ENCODE data around the gene POC1B.

The POC1B gene
- 18.5 to 35.7 (median 24.8) reads per million in 4 experiments for total RNA-seq

GRCh38 chr12:89525824-89526770 lies at the start of gene POC1B:
TSS of gene POC1B (minus strand) at chr12:89526047. CDS start at chr12:89525895, 152 bp downstream.
- DNase-seq: peak; percentile 42

DNA sequence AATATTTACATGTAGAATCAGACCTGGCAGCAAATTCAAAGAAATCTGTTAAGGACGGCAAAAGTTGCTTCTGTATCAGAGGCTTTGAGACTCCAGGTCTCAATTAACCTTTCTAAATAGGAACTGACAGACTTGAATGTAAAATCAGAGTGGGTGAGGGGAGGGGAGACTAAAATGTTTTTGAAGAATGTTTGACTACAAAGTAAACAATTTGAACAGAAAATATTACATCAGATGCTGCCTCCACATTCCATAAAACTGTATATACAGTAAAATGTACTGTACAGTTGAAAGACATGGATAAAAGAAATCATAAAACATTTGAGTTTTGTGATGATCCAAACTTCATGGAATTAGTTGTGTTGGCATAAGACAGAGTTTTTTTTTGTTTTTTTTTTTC lies 49.5 kb upstream of the POC1B start:
- no peak for DNase-seq

GRCh38 chr12:89574736-89575208 lies 48.9 kb upstream of the POC1B start:
- DNase-seq: no peak

- DNase-seq: no peak
Observed at GRCh38 chr12:89573051-89573810, 47.4 kb upstream of the POC1B start.

- no peak for DNase-seq
Observed at GRCh38 chr12:89571491-89572195, 45.8 kb upstream of the POC1B start.

DNA sequence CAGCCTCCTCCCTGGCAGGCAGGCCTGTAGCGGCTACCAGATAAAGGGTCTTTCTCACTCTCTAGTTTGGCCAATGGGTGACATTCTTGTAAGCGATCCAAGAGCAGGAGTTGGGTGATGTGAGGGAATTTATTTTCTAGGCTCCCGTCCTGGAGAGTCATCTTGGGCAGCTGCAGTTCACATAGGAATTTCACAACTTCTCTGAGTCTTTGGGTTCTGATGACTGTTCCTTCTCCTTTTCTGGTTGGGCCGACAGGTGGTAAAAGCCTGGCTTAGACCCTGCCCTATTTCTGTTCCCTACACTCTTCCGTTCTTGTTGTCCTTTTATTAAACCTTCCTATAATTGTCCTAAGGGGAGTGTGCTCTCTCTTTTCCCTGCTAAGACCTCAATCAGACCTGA lies 42.6 kb upstream of the POC1B start:
- no peak for DNase-seq

DNA sequence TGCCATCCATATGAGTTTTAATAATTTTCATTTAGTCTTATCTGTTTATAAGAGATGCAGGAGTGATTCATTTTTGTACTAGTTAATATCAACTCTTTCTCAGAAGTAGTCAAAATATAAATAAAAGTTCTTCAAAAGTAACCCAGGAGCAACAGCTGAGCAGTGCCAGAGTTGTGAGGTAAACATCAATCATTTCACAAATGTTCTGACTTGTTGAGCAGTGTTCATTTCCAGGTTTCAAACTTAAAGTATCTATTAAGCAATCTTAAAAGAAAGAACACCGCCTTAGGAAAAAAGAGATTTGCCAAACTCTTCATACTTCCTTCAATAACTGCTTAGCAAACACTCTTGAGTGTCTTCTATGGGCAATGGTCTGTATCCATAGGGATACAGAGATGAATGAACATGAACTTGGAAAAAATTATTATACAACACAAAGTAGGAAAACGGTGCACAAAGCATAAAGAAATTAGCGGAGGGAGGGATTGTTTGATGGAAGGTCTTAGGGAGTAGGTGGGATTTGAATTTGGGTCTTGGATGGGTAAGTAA lies 41.9 kb upstream of the POC1B start:
- DNase-seq: no peak

DNA sequence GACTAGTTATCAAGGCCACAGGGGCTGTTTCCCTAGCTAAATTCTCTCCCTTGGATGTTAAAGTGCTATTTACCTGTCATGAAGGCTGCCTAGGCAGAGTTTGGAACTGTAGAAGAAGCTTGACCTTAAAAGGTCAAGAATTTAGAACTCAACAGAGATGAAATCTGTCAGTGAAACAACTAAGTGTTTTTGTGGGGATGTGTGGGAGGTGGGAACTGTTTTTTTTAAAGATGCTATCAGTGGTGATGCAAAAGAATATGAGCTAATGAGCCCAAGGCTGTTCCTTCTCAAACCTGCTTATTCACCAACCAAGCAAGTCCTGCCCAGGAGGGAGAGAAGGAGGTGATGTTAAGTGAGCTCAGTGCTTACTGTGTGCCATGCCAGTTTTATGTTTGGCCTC lies 40.8 kb upstream of the POC1B start:
- DNase-seq: no peak

- DNase-seq: no peak
Observed at GRCh38 chr12:89565002-89565401, 39.2 kb upstream of the POC1B start.

- no peak for DNase-seq
Observed at GRCh38 chr12:89559753-89560152, 33.9 kb upstream of the POC1B start.

GRCh38 chr12:89556976-89557375 lies 31.1 kb upstream of the POC1B start:
- DNase-seq: no peak

DNA sequence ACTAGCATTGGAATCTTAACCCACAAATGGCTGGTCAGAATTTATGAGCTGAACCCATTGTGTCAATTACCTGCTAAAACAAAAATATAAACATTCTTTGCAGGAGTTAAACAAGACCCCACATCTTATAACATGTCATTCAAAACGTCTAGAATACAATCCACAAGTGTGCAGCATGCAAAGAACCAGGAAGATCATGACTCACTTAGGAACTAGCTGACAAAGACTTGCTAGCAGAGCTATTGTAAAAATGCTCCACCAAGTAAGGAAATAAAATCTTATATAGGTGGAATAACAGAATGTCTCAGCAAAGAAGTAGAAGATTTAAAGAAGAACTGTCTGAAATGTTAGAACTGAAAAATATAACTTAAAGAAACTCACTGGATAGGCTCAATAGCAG lies 26.5 kb upstream of the POC1B start:
- DNase-seq: no peak

- no peak for DNase-seq
Observed at GRCh38 chr12:89551747-89552146, 25.9 kb upstream of the POC1B start.

DNA sequence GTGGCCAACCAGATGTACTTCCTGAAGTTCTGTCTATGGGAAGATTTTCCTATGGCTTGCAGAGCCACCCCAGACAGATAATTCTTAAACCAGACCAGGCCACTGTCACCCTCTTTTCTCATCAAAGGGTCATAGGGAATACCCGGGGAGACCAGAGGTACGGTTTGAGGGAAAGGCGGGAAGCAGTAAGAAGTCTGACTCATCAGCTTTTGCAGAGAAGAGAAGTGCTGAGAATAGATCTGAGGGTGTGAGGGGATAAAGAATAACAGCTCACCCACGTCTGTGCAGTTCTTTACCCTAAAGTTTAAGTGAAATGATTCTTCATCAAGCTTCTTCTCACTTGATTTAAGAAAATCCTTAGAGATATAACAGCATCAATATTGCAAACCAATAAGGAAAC lies 21.3 kb upstream of the POC1B start:
- no peak for DNase-seq

- no peak for DNase-seq
Observed at GRCh38 chr12:89546151-89546550, 20.3 kb upstream of the POC1B start.

DNA sequence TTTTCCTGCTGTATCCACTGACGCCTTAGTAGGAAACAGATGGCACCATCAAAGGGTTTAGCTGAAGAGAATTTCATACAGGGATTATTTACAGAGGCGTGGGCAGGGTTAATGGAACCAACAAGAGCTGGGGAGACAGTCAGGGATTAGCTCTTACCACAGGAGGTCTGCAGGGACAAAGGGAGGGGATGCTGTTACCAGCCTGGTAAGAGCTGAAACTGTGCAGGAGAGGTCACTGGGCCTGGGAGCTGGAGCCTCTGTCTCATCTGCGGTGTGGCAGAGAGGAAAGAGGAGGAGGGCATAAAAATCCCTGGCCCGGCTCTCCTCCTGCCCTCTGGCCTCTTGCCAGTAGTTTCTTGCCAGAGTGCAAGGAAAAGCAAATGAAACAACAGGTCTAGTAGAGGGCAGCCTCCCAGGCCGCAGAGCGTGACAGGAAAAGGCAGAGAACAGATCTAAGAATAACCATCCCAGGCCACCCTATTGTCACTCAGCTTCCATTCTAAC lies 18.9 kb upstream of the POC1B start:
- DNase-seq: no peak

DNA sequence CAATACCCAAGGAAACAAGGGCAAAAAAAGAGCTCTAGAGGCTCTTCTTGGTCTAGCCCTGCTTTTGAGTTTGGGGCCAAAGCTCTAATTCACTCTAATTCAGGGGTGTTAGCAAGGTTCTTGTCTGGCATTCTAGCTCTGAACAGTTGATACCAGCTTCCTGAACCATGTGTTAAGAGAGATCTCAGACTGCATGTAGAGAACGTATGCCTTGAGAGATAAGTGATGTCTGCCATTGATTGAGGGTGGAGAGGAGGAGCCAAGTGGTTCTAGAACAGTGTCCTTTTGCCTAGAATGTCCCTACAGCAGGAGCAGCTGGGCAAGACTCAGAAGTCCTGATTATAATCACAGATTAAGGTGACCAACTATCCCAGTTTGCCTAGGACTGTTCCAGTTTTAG lies 18.2 kb upstream of the POC1B start:
- no peak for DNase-seq

DNA sequence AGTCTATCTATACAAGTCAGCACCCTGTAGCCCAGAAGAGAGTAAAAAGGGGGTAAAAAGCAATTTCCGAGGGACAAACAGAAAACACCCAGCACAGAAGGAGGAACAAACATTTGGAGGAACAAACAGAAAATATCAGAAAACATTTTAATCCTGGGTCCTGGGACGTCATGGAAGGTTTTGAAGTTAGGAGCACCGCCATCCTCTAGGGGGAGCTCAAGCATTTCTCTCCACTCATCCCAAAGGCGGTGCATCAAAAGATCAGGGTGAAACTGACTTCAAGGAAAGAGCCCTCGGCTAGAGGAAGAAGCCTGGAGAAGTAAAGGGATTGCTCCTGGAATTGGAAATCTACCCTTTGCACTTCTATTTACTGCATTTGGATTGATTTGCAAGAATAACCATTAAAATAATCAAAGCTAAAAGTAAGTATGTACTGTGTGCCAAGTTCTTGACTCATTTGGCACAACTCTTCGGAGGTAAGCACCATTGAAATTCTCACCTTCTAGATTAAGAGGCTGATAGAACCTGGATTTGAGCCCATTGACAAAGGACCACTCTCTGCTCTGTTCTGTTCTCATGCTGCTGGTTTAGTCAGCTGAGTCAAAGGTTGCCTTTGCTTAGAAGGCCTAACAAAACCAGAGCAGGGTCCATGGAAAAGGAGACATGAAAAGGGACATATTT lies 17.2 kb upstream of the POC1B start:
- peak; percentile 21 for DNase-seq

DNA sequence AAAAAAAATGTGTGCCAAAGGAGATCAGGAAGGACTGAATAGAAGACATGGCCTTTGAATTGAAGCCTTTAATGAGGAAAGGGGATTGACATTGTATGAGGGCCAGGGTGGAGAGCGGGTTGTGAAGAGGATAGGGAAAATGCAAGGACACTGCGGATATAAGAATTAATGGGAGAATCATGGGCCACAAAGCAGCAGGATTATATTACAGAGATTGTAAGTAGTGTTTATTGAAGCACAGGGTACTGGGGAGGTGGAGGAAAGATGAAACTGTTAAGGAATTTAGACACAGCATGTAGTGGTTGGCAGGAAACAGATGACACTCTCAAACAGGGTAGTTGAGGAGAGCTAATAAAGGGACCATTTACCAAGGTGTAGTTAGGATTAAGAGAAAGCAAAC lies 16.4 kb upstream of the POC1B start:
- DNase-seq: no peak

- DNase-seq: no peak
Observed at GRCh38 chr12:89540586-89540985, 14.7 kb upstream of the POC1B start.

DNA sequence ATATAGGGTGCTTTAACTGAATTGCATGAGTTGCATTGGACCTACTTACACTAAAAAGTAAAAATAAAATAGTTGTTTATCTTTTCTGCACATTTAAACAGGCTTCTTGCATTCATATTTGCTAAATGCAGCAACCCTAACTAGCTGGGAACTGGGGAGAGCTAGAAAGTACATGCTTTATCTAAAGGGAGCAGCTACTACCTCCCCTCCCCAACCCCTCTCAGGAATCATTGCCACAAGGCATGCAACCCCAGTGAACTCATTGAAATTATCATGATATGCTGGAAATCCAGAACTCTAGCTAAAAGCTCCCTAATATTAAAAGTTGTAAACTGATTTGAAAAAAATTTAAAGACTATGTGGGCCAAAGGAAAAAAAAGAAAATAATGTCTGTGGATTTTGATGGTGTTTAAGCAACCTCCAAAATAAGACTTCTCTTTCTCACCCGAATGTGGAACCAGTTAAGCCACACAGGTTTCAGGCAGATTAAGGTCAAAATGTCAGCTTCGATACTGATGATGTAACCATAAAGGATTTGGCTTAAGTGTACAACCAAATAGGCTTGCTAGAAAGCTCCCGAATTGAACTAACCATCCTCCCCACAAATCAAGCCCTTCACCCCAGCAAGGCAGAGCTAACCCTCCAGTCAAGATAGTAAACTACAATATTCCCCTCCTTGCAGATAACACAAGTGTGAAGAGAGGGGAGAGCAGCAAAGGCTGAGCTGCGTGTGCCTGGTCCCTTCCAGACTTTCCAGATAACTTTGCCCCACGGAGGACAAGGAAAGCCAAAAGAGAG lies 13.8 kb upstream of the POC1B start:
- no peak for DNase-seq

Data from effector CD8-positive, alpha-beta T cell (primary cell).